SHP77 (cell line): ENCODE measurements around the gene FHOD1.
A peak's percentile ranks its signal among the peaks of the same experiment; 100 is the strongest.

ENCODE experiments used
- DNase-seq, 2 experiments: peaks; one replicate each; lab custom pipeline; 2025; lab: John Stamatoyannopoulos, UW

The FHOD1 gene

GRCh38 chr16:67190448-67191399, 56.6 kb downstream of the FHOD1 start:
- peak; percentile 24 to 33 for DNase-seq

GRCh38 chr16:67190041-67190440, 57.2 kb downstream of the FHOD1 start, which contains the start of gene EXOC3L1:
Gene EXOC3L1 (minus strand): TSS chr16:67190136. CDS start chr16:67189676, 460 bp downstream.
- peak; percentile 28 to 33 for DNase-seq

GRCh38 chr16:67188798-67189197, 58.5 kb downstream of the FHOD1 start:
- DNase-seq: no peak

GRCh38 chr16:67188323-67188722, 59.0 kb downstream of the FHOD1 start:
- DNase-seq: no peak

- no peak for DNase-seq
Measured at GRCh38 chr16:67187175-67187890, 59.9 kb downstream of the FHOD1 start.

GRCh38 chr16:67186550-67186950, 60.7 kb downstream of the FHOD1 start:
- no peak for DNase-seq

GRCh38 chr16:67185651-67186134, 61.6 kb downstream of the FHOD1 start:
- DNase-seq: no peak

- peak; percentile 67 to 80 for DNase-seq
Measured at GRCh38 chr16:67184995-67185650, 62.2 kb downstream of the FHOD1 start.

- peak in 1 of 2 experiments; percentile 51 for DNase-seq
Measured at GRCh38 chr16:67184453-67184994, 62.8 kb downstream of the FHOD1 start.

GRCh38 chr16:67183627-67184452, 63.4 kb downstream of the FHOD1 start, which contains the start of gene MATCAP1:
Gene MATCAP1 (minus strand): TSS chr16:67183963. CDS start chr16:67180610, 3,353 bp downstream.
- DNase-seq: peak; percentile 95 to 97

- DNase-seq: no peak
Measured at GRCh38 chr16:67183284-67183626, 64.0 kb downstream of the FHOD1 start.

- no peak for DNase-seq
Measured at GRCh38 chr16:67182288-67182687, 65.0 kb downstream of the FHOD1 start.

- no peak for DNase-seq
Measured at GRCh38 chr16:67181346-67181745, 65.9 kb downstream of the FHOD1 start.

- DNase-seq: no peak
Measured at GRCh38 chr16:67180166-67180565, 67.1 kb downstream of the FHOD1 start.

- peak in 1 of 2 experiments; percentile 17 for DNase-seq
Measured at GRCh38 chr16:67179421-67180080, 67.7 kb downstream of the FHOD1 start.
